ENCODE measurements around the gene MSRB3.

DNA sequence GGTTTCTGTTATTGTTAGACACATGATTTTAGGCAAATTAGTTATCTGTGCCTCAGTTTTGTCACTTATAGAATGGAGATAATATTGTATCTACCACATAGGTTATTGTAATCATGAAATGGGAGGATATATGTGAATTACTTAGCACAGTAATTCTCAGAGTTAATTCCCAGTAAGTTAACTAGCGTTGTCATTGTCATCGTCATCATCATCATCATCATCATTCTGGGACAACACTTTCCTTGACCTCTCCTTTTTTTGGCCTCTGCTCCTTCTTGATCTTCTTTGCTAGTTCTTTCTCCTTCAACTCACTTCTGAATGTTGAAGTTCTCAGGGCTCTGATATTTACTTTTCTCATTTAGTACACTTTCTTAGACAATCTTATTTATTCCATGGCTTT, 13.8 kb downstream of the MSRB3 start:
- TF ChIP-seq, protein P1, sequence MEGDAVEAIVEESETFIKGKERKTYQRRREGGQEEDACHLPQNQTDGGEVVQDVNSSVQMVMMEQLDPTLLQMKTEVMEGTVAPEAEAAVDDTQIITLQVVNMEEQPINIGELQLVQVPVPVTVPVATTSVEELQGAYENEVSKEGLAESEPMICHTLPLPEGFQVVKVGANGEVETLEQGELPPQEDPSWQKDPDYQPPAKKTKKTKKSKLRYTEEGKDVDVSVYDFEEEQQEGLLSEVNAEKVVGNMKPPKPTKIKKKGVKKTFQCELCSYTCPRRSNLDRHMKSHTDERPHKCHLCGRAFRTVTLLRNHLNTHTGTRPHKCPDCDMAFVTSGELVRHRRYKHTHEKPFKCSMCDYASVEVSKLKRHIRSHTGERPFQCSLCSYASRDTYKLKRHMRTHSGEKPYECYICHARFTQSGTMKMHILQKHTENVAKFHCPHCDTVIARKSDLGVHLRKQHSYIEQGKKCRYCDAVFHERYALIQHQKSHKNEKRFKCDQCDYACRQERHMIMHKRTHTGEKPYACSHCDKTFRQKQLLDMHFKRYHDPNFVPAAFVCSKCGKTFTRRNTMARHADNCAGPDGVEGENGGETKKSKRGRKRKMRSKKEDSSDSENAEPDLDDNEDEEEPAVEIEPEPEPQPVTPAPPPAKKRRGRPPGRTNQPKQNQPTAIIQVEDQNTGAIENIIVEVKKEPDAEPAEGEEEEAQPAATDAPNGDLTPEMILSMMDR (optimal IDR thresholded peaks at IDR 0.05 in 1 of 3, IDR thresholded peaks at IDR 0.05 in 1 of 3, conservative IDR thresholded peaks at IDR 0.05 in 1 of 3; ENCODE audit: extremely low read depth in 1 of 3, insufficient read depth in 2 of 3, low read length in 3 of 3): no peak
- no peak for TF ChIP-seq EZH2 (IDR thresholded peaks at IDR 0.05; ENCODE audit: low read length)
